Mononuclear cell (primary cell): ENCODE measurements around the gene ZNF275. TPM values are rescaled to one million over a fixed set of nuclear protein-coding genes. Genes with fewer than 3 reads are reported as not detected.
"Not testable (repeated sequence)": the region's sequence is repeated elsewhere in the genome, so short reads cannot be mapped to it uniquely, and the experiment has no call there.

Source experiments
- H3K27me3 ChIP-seq: 2 replicates; pipeline ENCODE4 v1.6.0; 2011; ENCODE audit warnings: low read length, control low read depth; ENCODE audit not compliant: insufficient read depth
- H3K4me1 ChIP-seq: 2 replicates; pipeline ENCODE4 v1.5.1; 2011; ENCODE audit warnings: mild to moderate bottlenecking, low read length, control low read depth; ENCODE audit not compliant: insufficient read depth
- H3K4me3 ChIP-seq: 2 replicates; pipeline ENCODE4 v1.5.1; 2011; ENCODE audit warnings: mild to moderate bottlenecking, low read length, moderate library complexity
- H3K9me3 ChIP-seq: 2 replicates; pipeline ENCODE4 v1.5.1; 2011; ENCODE audit warnings: low read depth, mild to moderate bottlenecking, control low read depth, low read length
- total RNA-seq: library from RNA; depleted of rRNA; stranded (reverse); fragments of >200 nt; gene quantifications from one replicate; pipeline ENCODE4 v1.2.3, GENCODE V29; 2012

The ZNF275 gene
- total RNA-seq, 1 donor: 7.8 TPM

- not testable (repeated sequence) for H3K4me1 ChIP-seq, H3K27me3 ChIP-seq, H3K9me3 ChIP-seq
These were observed 51.0 kb downstream of the ZNF275 start for GRCh38 chrX:153384973-153385372.

GRCh38 chrX:153386097-153386496 lies 52.1 kb downstream of the ZNF275 start:
- Histone ChIP-seq H3K4me3 (no peak overlapping the region), H3K27me3 (no peaks in the 10 kb centered on the region), H3K4me1 (no peaks in the 10 kb centered on the region), H3K9me3 (no peaks in the 10 kb centered on the region)

More at GRCh38 chrX:153384973-153385372, 51.0 kb downstream of the ZNF275 start:
- not testable (repeated sequence) for H3K4me3 ChIP-seq

- no peaks in the 10 kb centered on the region for H3K4me1 ChIP-seq
- no peaks in the 10 kb centered on the region for H3K9me3 ChIP-seq
- no peaks in the 10 kb centered on the region for H3K27me3 ChIP-seq
- H3K4me3 ChIP-seq: no peak overlapping the region
These were observed 53.4 kb downstream of the ZNF275 start for GRCh38 chrX:153387345-153387744.

- H3K27me3 ChIP-seq: no peaks in the 10 kb centered on the region
- H3K4me1 ChIP-seq: no peaks in the 10 kb centered on the region
- no peaks in the 10 kb centered on the region for H3K9me3 ChIP-seq
- H3K4me3 ChIP-seq: no peak overlapping the region
These were observed 54.2 kb downstream of the ZNF275 start for GRCh38 chrX:153387987-153388721.

- Histone ChIP-seq H3K4me3 (no peak overlapping the region), H3K9me3 (no peaks in the 10 kb centered on the region), H3K4me1 (no peaks in the 10 kb centered on the region), H3K27me3 (no peaks in the 10 kb centered on the region)
These were observed 54.9 kb downstream of the ZNF275 start for GRCh38 chrX:153388722-153389459.

GRCh38 chrX:153389460-153389768 lies 55.5 kb downstream of the ZNF275 start:
- not testable (repeated sequence) for H3K9me3 ChIP-seq, H3K27me3 ChIP-seq, H3K4me1 ChIP-seq, H3K4me3 ChIP-seq

GRCh38 chrX:153392642-153393321 lies 58.8 kb downstream of the ZNF275 start:
- no peaks in the 10 kb centered on the region for H3K9me3 ChIP-seq
- H3K27me3 ChIP-seq: no peaks in the 10 kb centered on the region
- H3K4me3 ChIP-seq: no peak overlapping the region

GRCh38 chrX:153394612-153395011 lies 60.7 kb downstream of the ZNF275 start:
- H3K27me3 ChIP-seq: no peaks in the 10 kb centered on the region
- H3K9me3 ChIP-seq: no peaks in the 10 kb centered on the region
- no peak overlapping the region for H3K4me3 ChIP-seq
- no peaks in the 10 kb centered on the region for H3K4me1 ChIP-seq

More at GRCh38 chrX:153392642-153393321, 58.8 kb downstream of the ZNF275 start:
- H3K4me1 ChIP-seq: no peaks in the 10 kb centered on the region

- H3K9me3 ChIP-seq: no peaks in the 10 kb centered on the region
- H3K4me1 ChIP-seq: no peaks in the 10 kb centered on the region
- no peak overlapping the region for H3K4me3 ChIP-seq
- H3K27me3 ChIP-seq: no peaks in the 10 kb centered on the region
These were observed 61.8 kb downstream of the ZNF275 start for GRCh38 chrX:153395613-153396319.

GRCh38 chrX:153396320-153397195 lies 62.6 kb downstream of the ZNF275 start:
- Histone ChIP-seq H3K4me1 (no peaks in the 10 kb centered on the region), H3K4me3 (no peak overlapping the region), H3K27me3 (no peaks in the 10 kb centered on the region), H3K9me3 (no peaks in the 10 kb centered on the region)

- Histone ChIP-seq H3K4me1 (no peaks in the 10 kb centered on the region), H3K9me3 (no peaks in the 10 kb centered on the region), H3K4me3 (no peak overlapping the region), H3K27me3 (no peaks in the 10 kb centered on the region)
These were observed 63.5 kb downstream of the ZNF275 start for GRCh38 chrX:153397256-153397960.

- Histone ChIP-seq H3K27me3 (no peaks in the 10 kb centered on the region), H3K4me3 (no peak overlapping the region), H3K4me1 (no peaks in the 10 kb centered on the region), H3K9me3 (no peaks in the 10 kb centered on the region)
These were observed 64.5 kb downstream of the ZNF275 start for GRCh38 chrX:153398275-153398960.
